ENCODE measurements around the gene EME1.

GRCh38 chr17:50426472-50426782, 53.4 kb downstream of the EME1 start:
- no peak for TF ChIP-seq CTCF (conservative IDR thresholded peaks at IDR 0.05; ENCODE audit: low read depth, low read length)
- TF ChIP-seq EZH2 (IDR thresholded peaks at IDR 0.05; ENCODE audit: borderline replicate concordance, low read depth, low read length, poor library complexity, severe bottlenecking) = no peak

Measured in A673 (cell line).